OCI-LY1 (cell line): ENCODE results near the gene RAD50.

Experiments
- H2AFZ ChIP-seq: fragments of 200-600 bp; sonication (generic), shearing (Covaris generic); 2 replicates; pipeline ENCODE4 v1.6.0; 2014; ENCODE audit warnings: antibody characterized with exemption, mild to moderate bottlenecking, low read length
- H3F3A ChIP-seq: fragments of 200-600 bp; sonication (generic), shearing (Covaris generic); 2 replicates; pipeline ENCODE4 v1.6.0; 2014; ENCODE audit warnings: mild to moderate bottlenecking, antibody characterized with exemption, low read length, moderate library complexity; ENCODE audit not compliant: insufficient read depth
- H3K27ac ChIP-seq: fragments of 200-600 bp; sonication (generic); 2 replicates; pipeline ENCODE4 v1.5.1; 2014; ENCODE audit warnings: low read length, mixed run types, mild to moderate bottlenecking, low read depth; ENCODE audit not compliant: poor library complexity, severe bottlenecking
- H3K27me3 ChIP-seq: fragments of 200-600 bp; sonication (generic); 2 replicates; pipeline ENCODE4 v1.6.0; 2014; ENCODE audit warnings: antibody characterized with exemption, mild to moderate bottlenecking, low read length, moderate library complexity; ENCODE audit not compliant: insufficient read depth
- H3K36me3 ChIP-seq: fragments of 200-600 bp; sonication (generic); 2 replicates; pipeline ENCODE4 v1.6.1; 2014; ENCODE audit warnings: mild to moderate bottlenecking, antibody characterized with exemption, low read length, moderate library complexity, mixed read lengths; ENCODE audit not compliant: insufficient read depth
- H3K4me1 ChIP-seq: fragments of 200-600 bp; sonication (generic); 2 replicates; pipeline ENCODE4 v1.5.1; 2014; ENCODE audit warnings: mild to moderate bottlenecking, low read length, moderate library complexity; ENCODE audit not compliant: insufficient read depth, severe bottlenecking
- H3K4me2 ChIP-seq: fragments of 200-600 bp; sonication (generic), shearing (Covaris generic); 2 replicates; pipeline ENCODE4 v1.6.1; 2014; ENCODE audit warnings: low read length
- H3K4me3 ChIP-seq: fragments of 200-600 bp; sonication (generic); 2 replicates; pipeline ENCODE4 v1.5.1; 2014; ENCODE audit warnings: low read length, low read depth, mild to moderate bottlenecking, mixed read lengths; ENCODE audit not compliant: poor library complexity, severe bottlenecking
- H3K79me2 ChIP-seq: fragments of 200-600 bp; shearing (Covaris generic); 2 replicates; pipeline ENCODE4 v1.6.1; 2016; ENCODE audit warnings: mixed run types, low read length, mixed read lengths; ENCODE audit not compliant: insufficient read depth
- H3K9ac ChIP-seq: fragments of 200-600 bp; sonication (generic), shearing (Covaris generic); 2 replicates; pipeline ENCODE4 v1.6.1; 2014; ENCODE audit warnings: mild to moderate bottlenecking, low read length, mixed read lengths
- H3K9me2 ChIP-seq: fragments of 200-600 bp; sonication (generic), shearing (Covaris generic); 2 replicates; pipeline ENCODE4 v1.6.1; 2014; ENCODE audit warnings: low read depth, mild to moderate bottlenecking, low read length, mixed read lengths
- H3K9me3 ChIP-seq: fragments of 200-600 bp; shearing (Covaris generic); 2 replicates; pipeline ENCODE4 v1.6.1; 2014; ENCODE audit warnings: low read length, mixed read lengths
- H4K20me1 ChIP-seq: fragments of 200-600 bp; sonication (generic), shearing (Covaris generic); 2 replicates; pipeline ENCODE4 v1.6.0; 2016; ENCODE audit warnings: mild to moderate bottlenecking, low read length; ENCODE audit not compliant: insufficient read depth
- EZH2 ChIP-seq: fragments of 200-600 bp; sonication (generic), shearing (Covaris generic); IDR thresholded peaks from 2 replicates; pipeline ENCODE4 v1.8.0; 2017; ENCODE audit warnings: borderline replicate concordance, mixed run types, mild to moderate bottlenecking, antibody characterized with exemption, low read length, moderate library complexity, mixed read lengths
- TF ChIP-seq, protein P1 (sequence below): fragments of 200-600 bp; sonication (generic), shearing (Covaris generic); IDR thresholded peaks from 2 replicates; pipeline ENCODE4 v1.5.1; 2017; ENCODE audit warnings: mild to moderate bottlenecking, antibody characterized with exemption, low read length, moderate library complexity, mixed read lengths

RAD50 gene

DNA sequence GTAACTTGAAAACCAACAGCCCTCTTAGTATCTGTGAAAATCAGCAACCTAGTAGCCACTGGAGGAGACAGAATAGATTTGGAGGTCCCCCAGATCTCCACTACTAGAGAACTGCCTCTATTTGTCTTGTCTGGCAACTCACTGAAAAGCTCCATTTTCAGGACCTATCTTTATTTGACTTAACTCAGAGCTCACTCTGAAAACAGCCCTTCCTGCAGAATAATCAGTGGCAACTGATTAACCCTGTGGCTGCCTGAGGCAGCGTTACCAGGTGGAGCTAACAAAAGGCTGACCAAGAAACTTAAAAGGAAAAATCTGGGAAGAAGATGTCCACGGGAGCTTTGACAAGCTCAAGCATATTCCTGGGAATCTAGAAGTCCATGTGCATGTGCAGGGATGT lies 90.7 kb downstream of the RAD50 start:
- Histone ChIP-seq H3K36me3 (peaks cover 20% of the 10 kb centered on the region), H3K27me3 (no peaks in the 10 kb centered on the region), H3K9me3 (peaks cover 3% of the 10 kb centered on the region; the same call in 1 of the 2 replicates), H3K4me2 (no peak overlapping the region), H3K79me2 (no peaks in the 10 kb centered on the region), H2AFZ (no peak overlapping the region), H3K9ac (no peak overlapping the region), H3K9me2 (no peaks in the 10 kb centered on the region), H3F3A (no peaks in the 10 kb centered on the region), H4K20me1 (no peaks in the 10 kb centered on the region), H3K4me1 (no peaks in the 10 kb centered on the region), H3K4me3 (no peak overlapping the region), H3K27ac (no peak overlapping the region)
- no peak for TF ChIP-seq EZH2

DNA sequence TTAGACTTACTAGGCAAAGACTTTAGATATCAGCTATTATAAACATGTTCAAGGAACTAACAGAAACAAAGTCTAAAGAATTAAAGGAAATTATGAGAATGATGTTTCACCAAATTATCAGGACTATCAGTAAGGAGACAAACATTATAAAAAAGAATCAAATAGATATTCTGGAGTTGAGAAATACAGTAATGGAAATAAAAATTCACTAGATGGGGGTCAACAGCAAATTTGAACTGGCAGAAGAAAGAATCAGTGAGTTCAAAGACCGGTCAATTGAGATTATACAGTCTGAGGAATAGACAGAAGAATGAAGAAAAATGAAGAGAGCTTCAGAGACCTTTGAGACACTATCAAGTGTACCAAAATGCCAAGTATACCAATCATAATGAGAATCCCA lies 91.6 kb downstream of the RAD50 start:
- Histone ChIP-seq H3K36me3 (peaks cover 11% of the 10 kb centered on the region), H3K9me2 (no peaks in the 10 kb centered on the region), H3K9me3 (peaks cover 3% of the 10 kb centered on the region; the same call in 1 of the 2 replicates), H3K79me2 (no peaks in the 10 kb centered on the region), H3K27me3 (no peaks in the 10 kb centered on the region), H3K27ac (no peak overlapping the region), H3F3A (no peaks in the 10 kb centered on the region), H3K9ac (no peak overlapping the region), H2AFZ (no peak overlapping the region), H3K4me3 (no peak overlapping the region), H4K20me1 (no peaks in the 10 kb centered on the region), H3K4me2 (no peak overlapping the region), H3K4me1 (no peaks in the 10 kb centered on the region)
- no peak for TF ChIP-seq EZH2
- TF ChIP-seq, protein P1, sequence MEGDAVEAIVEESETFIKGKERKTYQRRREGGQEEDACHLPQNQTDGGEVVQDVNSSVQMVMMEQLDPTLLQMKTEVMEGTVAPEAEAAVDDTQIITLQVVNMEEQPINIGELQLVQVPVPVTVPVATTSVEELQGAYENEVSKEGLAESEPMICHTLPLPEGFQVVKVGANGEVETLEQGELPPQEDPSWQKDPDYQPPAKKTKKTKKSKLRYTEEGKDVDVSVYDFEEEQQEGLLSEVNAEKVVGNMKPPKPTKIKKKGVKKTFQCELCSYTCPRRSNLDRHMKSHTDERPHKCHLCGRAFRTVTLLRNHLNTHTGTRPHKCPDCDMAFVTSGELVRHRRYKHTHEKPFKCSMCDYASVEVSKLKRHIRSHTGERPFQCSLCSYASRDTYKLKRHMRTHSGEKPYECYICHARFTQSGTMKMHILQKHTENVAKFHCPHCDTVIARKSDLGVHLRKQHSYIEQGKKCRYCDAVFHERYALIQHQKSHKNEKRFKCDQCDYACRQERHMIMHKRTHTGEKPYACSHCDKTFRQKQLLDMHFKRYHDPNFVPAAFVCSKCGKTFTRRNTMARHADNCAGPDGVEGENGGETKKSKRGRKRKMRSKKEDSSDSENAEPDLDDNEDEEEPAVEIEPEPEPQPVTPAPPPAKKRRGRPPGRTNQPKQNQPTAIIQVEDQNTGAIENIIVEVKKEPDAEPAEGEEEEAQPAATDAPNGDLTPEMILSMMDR = no peak

DNA sequence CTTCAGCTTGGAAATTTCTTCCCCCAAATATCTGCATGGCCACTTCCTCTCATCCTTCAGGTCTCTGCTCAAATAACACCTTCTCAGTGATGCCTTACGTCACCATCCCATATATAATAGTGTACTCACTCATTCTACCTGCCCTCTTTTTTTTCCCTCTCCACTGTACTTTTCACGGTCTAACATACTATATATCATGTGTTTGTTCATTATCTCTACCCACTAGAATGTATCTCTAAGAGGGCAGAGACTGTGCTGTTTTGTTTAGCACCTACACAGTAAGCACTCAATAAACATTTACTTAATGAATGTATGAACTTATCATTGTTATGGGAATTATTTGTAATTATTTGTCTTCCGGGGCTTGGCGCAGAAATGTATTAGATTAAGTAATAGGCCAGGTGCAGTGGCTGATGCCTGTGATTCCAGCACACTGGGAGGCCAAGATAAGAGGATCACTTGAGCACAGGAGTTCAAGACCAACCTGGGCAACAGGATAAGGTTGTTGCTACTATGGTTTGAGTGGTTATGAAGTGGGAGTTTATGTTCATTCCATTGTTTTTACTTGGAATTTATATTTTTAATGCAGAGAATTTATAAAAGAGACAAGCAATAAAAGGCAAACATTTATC lies 95.2 kb downstream of the RAD50 start:
- Histone ChIP-seq H3K36me3 (no peaks in the 10 kb centered on the region), H3K4me2 (no peak overlapping the region), H3F3A (no peaks in the 10 kb centered on the region), H3K27ac (no peak overlapping the region), H2AFZ (no peak overlapping the region), H3K9me3 (peaks cover 3% of the 10 kb centered on the region; the same call in 1 of the 2 replicates), H3K4me1 (no peaks in the 10 kb centered on the region), H3K79me2 (no peaks in the 10 kb centered on the region), H4K20me1 (no peaks in the 10 kb centered on the region), H3K4me3 (no peak overlapping the region), H3K9me2 (no peaks in the 10 kb centered on the region), H3K9ac (no peak overlapping the region), H3K27me3 (peaks cover 4% of the 10 kb centered on the region; the same call in 1 of the 2 replicates)
- no peak for TF ChIP-seq EZH2
- TF ChIP-seq, protein P1 = no peak

DNA sequence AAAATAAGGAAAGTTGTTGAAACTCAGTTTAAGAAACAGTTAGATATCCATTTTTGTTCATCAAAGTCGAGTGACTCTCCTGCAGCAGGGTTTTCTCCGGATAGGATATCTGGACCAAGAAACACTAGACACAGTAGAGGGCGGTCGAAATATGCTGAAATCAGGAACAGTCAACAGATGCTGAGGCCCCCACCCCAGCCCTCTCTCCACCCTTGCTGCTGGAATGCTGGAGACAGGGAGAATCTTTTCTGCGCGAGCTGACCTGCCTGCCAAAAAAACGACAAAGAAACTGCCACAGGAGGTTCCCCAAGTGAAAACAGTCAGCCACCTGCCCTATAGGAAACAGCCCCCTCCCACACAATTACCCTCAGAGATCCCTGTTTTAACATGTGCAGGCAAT lies 96.9 kb downstream of the RAD50 start:
- no peaks in the 10 kb centered on the region for H4K20me1 ChIP-seq
- no peaks in the 10 kb centered on the region for H3K9me3 ChIP-seq
- H3K4me2 ChIP-seq = no peak overlapping the region
- H3K4me1 ChIP-seq = no peaks in the 10 kb centered on the region
- no peaks in the 10 kb centered on the region for H3F3A ChIP-seq
- no peak overlapping the region for H3K9ac ChIP-seq
- no peaks in the 10 kb centered on the region for H3K79me2 ChIP-seq
- no peaks in the 10 kb centered on the region for H3K9me2 ChIP-seq
- H2AFZ ChIP-seq = no peak overlapping the region
- H3K27ac ChIP-seq = no peak overlapping the region
- peaks cover 9% of the 10 kb centered on the region for H3K27me3 ChIP-seq
- TF ChIP-seq, protein P1 = no peak
- TF ChIP-seq EZH2 = no peak
- no peak overlapping the region for H3K4me3 ChIP-seq
- H3K36me3 ChIP-seq = no peaks in the 10 kb centered on the region
